Stimulated activated CD8-positive, alpha-beta memory T cell treated with anti-CD3 and anti-CD28 coated beads, Interleukin-7, amount 100 ng/mL, for 48 hours (primary cell): ENCODE measurements around the gene RIC1.

Source experiments
- DNase-seq, 2 donors: peaks; one replicate each; pipeline ENCODE4 v3.0.0-alpha.2; 2020; ENCODE audit warnings: low read depth in 1 of 2; ENCODE audit errors: extremely low read depth in 1 of 2

RIC1 gene

GRCh38 chr9:5819174-5819573, 190.3 kb downstream of the RIC1 start:
- no peak for DNase-seq

- DNase-seq, result no peak
Measured at GRCh38 chr9:5820425-5820824, 191.5 kb downstream of the RIC1 start.

GRCh38 chr9:5825223-5825622, 196.3 kb downstream of the RIC1 start:
- no peak for DNase-seq
